ENCODE measurements around the gene GRAPL.
"Not testable (repeated sequence)": the region's sequence is repeated elsewhere in the genome, so short reads cannot be mapped to it uniquely, and the experiment has no call there.

- TF ChIP-seq POLR2AphosphoS5 (IDR thresholded peaks at IDR 0.05; ENCODE audit: borderline replicate concordance, low read depth, low read length); EZH2 (IDR thresholded peaks at IDR 0.05); FOXP2 (optimal IDR thresholded peaks at IDR 0.05; ENCODE audit: control extremely low read depth, extremely low read length, insufficient read depth): not testable (repeated sequence)
Measured at GRCh38 chr17:19131772-19132171, 4.4 kb downstream of the GRAPL start.

Data from SK-N-MC (cell line).